ENCODE data around the gene SPPL2B. TPM values are rescaled to one million over a fixed set of nuclear protein-coding genes. Genes with fewer than 3 reads are reported as not detected.

The SPPL2B gene
- total RNA-seq, 2 donors from 2014 or later: 75.8 to 202 TPM

- TF ChIP-seq CTCF (IDR thresholded peaks at IDR 0.05) (no peak), POLR2A (IDR thresholded peaks at IDR 0.05) (no peak)
- no peaks in the 10 kb centered on the region for H3K27me3 ChIP-seq
- peaks cover 13% of the 10 kb centered on the region for H3K4me1 ChIP-seq
- 63 to 70% methylated on average over 10 to 11 of the region's 11 CpGs for WGBS, 2 donors
- no peaks in the 10 kb centered on the region for H3K36me3 ChIP-seq (replicated peaks in 1 of 2; ENCODE audit: insufficient read depth in 1 of 2, low read depth in 2 of 2)
- no peaks in the 10 kb centered on the region for H3K9me3 ChIP-seq
- H3K4me3 ChIP-seq: no peak overlapping the region
- DNase-seq (no peak), ATAC-seq (no peak)
- intact Hi-C loops (cut with DNase I): no loop called here
- H3K27ac ChIP-seq: no peak overlapping the region
These were observed 45.6 kb upstream of the SPPL2B start for GRCh38 chr19:2282862-2283237.

- TF ChIP-seq CTCF (IDR thresholded peaks at IDR 0.05) (no peak), POLR2A (IDR thresholded peaks at IDR 0.05) (no peak)
- WGBS, 2 donors: 93 to 95% methylated on average over 8 of the region's 8 CpGs
- Histone ChIP-seq H3K36me3 (replicated peaks in 1 of 2; ENCODE audit: insufficient read depth in 1 of 2, low read depth in 2 of 2) (no peaks in the 10 kb centered on the region), H3K27me3 (peaks cover 0 to 5% of the 10 kb centered on the region in 2 donors), H3K9me3 (no peaks in the 10 kb centered on the region), H3K4me1 (peaks cover 13% of the 10 kb centered on the region), H3K27ac (no peak overlapping the region), H3K4me3 (no peak overlapping the region)
- ATAC-seq (no peak), DNase-seq (no peak)
- intact Hi-C loops (cut with DNase I): no loop called here
These were observed 44.5 kb upstream of the SPPL2B start for GRCh38 chr19:2283835-2284507.

- intact Hi-C loops (cut with DNase I): loop anchor here (5.0 kb wide), 1 partner anchor 101 kb away; no protein-coding TSS in a partner anchor
- 72 to 79% methylated on average over 16 to 20 of the region's 20 CpGs for WGBS, 2 donors
- ATAC-seq: no peak
- Histone ChIP-seq H3K4me1 (peaks cover 26% of the 10 kb centered on the region), H3K36me3 (replicated peaks in 1 of 2; ENCODE audit: insufficient read depth in 1 of 2, low read depth in 2 of 2) (no peaks in the 10 kb centered on the region), H3K9me3 (no peaks in the 10 kb centered on the region), H3K4me3 (no peak overlapping the region), H3K27me3 (peaks cover 5 to 29% of the 10 kb centered on the region in 2 donors), H3K27ac (no peak overlapping the region)
- no peak for DNase-seq
- TF ChIP-seq POLR2A (IDR thresholded peaks at IDR 0.05) (no peak), CTCF (IDR thresholded peaks at IDR 0.05) (no peak)
These were observed 41.9 kb upstream of the SPPL2B start for GRCh38 chr19:2286402-2287140.

DNA sequence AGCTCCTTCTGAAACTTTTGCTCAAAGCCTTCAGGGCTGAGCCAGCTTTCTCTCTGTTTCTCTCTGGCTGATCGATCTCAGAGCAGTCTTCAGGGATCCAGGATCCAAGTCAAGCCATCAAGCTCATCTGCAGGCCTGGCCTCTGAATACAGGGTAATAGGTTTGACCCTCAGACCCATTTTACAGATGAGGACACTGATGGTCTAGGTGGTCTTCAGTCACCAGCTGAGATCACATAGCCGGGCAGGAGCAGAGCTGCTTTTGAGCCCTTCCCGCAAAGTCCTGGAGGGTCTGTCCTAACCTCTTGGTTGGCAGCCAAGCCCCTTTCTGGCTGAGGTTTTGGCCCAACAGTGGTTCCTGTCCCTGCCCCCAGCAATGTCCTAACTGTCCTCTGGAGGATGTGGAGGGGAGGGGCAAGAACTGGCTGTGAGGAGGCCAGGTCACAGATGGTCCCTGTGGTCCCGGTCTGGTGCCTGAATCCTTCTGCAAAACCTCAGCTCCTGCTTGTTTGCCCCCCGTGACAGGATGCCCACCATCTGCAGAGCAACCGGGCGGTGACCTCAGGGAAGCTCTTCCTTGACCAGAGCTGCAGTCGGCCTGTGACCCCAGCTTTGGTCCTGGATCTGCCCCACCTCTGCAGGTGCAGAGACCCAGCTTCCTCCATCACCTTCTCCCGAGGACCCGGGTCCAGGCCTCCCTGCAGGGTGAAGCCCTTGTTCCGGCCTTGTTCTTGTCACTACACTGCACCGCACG, 40.7 kb upstream of the SPPL2B start:
- peaks cover 26% of the 10 kb centered on the region for H3K4me1 ChIP-seq
- no peaks in the 10 kb centered on the region for H3K36me3 ChIP-seq (replicated peaks in 1 of 2; ENCODE audit: insufficient read depth in 1 of 2, low read depth in 2 of 2)
- no peaks in the 10 kb centered on the region for H3K9me3 ChIP-seq
- intact Hi-C loops (cut with DNase I): loop anchor here (5.0 kb wide), 1 partner anchor 100 kb away; no protein-coding TSS in a partner anchor
- ATAC-seq (no peak), DNase-seq (no peak)
- no peak for TF ChIP-seq POLR2A (IDR thresholded peaks at IDR 0.05)
- no peak for TF ChIP-seq CTCF (IDR thresholded peaks at IDR 0.05)
- H3K27me3 ChIP-seq: peaks cover 5 to 37% of the 10 kb centered on the region in 2 donors
- 73 to 75% methylated on average over 6 to 12 of the region's 13 CpGs for WGBS, 2 donors
- no peak overlapping the region for H3K4me3 ChIP-seq
- no peak overlapping the region for H3K27ac ChIP-seq

Measured in body of pancreas (tissue), 4 donors.